HepG2 (cell line): ENCODE results near the gene PDGFA. TPM values are rescaled to one million over a fixed set of nuclear protein-coding genes. Genes with fewer than 3 reads are reported as not detected.
A peak's percentile ranks its signal among the peaks of the same experiment; 100 is the strongest.

Experiments
- ATAC-seq: fragments of 200-7000 bp; cut with Tn5 transposase; 3 replicates; pipeline ENCODE4 v1.9.1; 2020; ENCODE audit warnings: mild to moderate bottlenecking, moderate library complexity
- BruUV-seq: library from RNA; stranded (reverse); fragments of 400-500 nt; replicated peaks from 2 replicates; lab custom pipeline; 2021; lab: Mats Ljungman, UMichigan
- CTCF ChIA-PET: fragments of 300-600 bp; formaldehyde crosslinking; extraction: SDS; loops from one replicate; lab custom pipeline; 2021; ENCODE audit warnings: low total read pairs, inconsistent platforms, low intra/inter-chr PET ratio; lab: Yijun Ruan, JAX
- POLR2A ChIA-PET: fragments of 350-600 bp; sonication (Branson Sonifier 250); formaldehyde crosslinking; loops from one replicate; lab custom pipeline; 2020; ENCODE audit warnings: antibody characterized with exemption, inconsistent platforms; lab: Yijun Ruan, JAX
- DNase-seq: peaks from one replicate; pipeline ENCODE4 v3.0.0-alpha.2; 2015; ENCODE audit warnings: low spot score
- FAIRE-seq: peaks from 3 replicates; lab custom pipeline; 2011; peaks lifted over from hg19 to GRCh38; lab: Jason Lieb, UNC
- H2AFZ ChIP-seq: one replicate; pipeline ENCODE4 v1.6.1; 2011; ENCODE audit warnings: low read length, inconsistent platforms
- H3K27ac ChIP-seq: fragments of 300-600 bp; 3 replicates; pipeline ENCODE4 v1.8.0; 2011; ENCODE audit warnings: mixed run types, mild to moderate bottlenecking, mixed read lengths, low read length, inconsistent platforms; ENCODE audit not compliant: insufficient read depth; ENCODE audit errors: extremely low read length
- H3K27me3 ChIP-seq, 2 experiments: fragments of 200-600 bp in 1 of 2; 2 replicates in 1 of 2; 3 replicates in 1 of 2; pipeline versions ENCODE4 v1.6.0 to v1.8.0; 2011; ENCODE audit warnings: low read length in 2 of 2, mild to moderate bottlenecking in 2 of 2, moderate library complexity in 2 of 2, inconsistent platforms in 1 of 2; ENCODE audit not compliant: insufficient read depth in 2 of 2, control insufficient read depth in 1 of 2
- H3K36me3 ChIP-seq, 2 experiments: fragments of 200-600 bp in 1 of 2; replicated peaks in 1 of 2; 2 replicates in 1 of 2; 3 replicates in 1 of 2; pipeline versions ENCODE4 v1.5.1 to v1.8.0; 2011; ENCODE audit warnings: low read length in 2 of 2, inconsistent platforms in 1 of 2; ENCODE audit not compliant: insufficient read depth in 2 of 2, control insufficient read depth in 1 of 2
- H3K4me1 ChIP-seq: 2 replicates; pipeline ENCODE4 v1.5.1; 2012; ENCODE audit warnings: low read length, inconsistent platforms; ENCODE audit not compliant: insufficient read depth
- H3K4me2 ChIP-seq: 2 replicates; pipeline ENCODE4 v1.6.0; 2011; ENCODE audit warnings: low read depth, low read length, inconsistent platforms
- H3K4me3 ChIP-seq, 3 experiments: fragments of 200-600 bp in 1 of 3; sonication (generic), shearing (Covaris generic) in 1 of 3; replicated peaks in 1 of 3; 2 replicates each; pipeline ENCODE4 v1.5.1; 2011 to 2016; ENCODE audit warnings: low read length in 3 of 3, inconsistent platforms in 2 of 3, low read depth in 2 of 3, mild to moderate bottlenecking in 2 of 3, control low read depth in 1 of 3, mixed read lengths in 1 of 3; ENCODE audit not compliant: insufficient read depth in 1 of 3
- H3K79me2 ChIP-seq: one replicate; pipeline ENCODE4 v1.6.1; 2011; ENCODE audit warnings: low read length, inconsistent platforms; ENCODE audit not compliant: insufficient read depth
- H3K9ac ChIP-seq: 2 replicates; pipeline ENCODE4 v1.6.0; 2011; ENCODE audit warnings: mild to moderate bottlenecking, low read depth, low read length, inconsistent platforms; ENCODE audit not compliant: insufficient read depth
- H3K9me3 ChIP-seq: 2 replicates; pipeline ENCODE4 v1.5.1; 2012; ENCODE audit warnings: mild to moderate bottlenecking, low read length
- H4K20me1 ChIP-seq: 2 replicates; pipeline ENCODE4 v1.6.0; 2011; ENCODE audit warnings: inconsistent platforms, mild to moderate bottlenecking, low read length, moderate library complexity; ENCODE audit not compliant: insufficient read depth
- CAMTA2 ChIP-seq: sonication (generic); formaldehyde crosslinking; IDR thresholded peaks from 2 replicates; pipeline ENCODE4 v1.4.0; 2020; ENCODE audit warnings: mild to moderate bottlenecking, missing genetic modification reagents, borderline replicate concordance
- KAT8 ChIP-seq: IDR thresholded peaks from 2 replicates; pipeline ENCODE4 v1.6.1; 2016; ENCODE audit warnings: missing genetic modification reagents, missing compliant biosample characterization
- REL ChIP-seq: sonication (generic); formaldehyde crosslinking; conservative IDR thresholded peaks from 2 replicates; pipeline ENCODE4 v1.8.0; 2022; ENCODE audit warnings: mild to moderate bottlenecking, missing genetic modification reagents, moderate library complexity
- TCF7 ChIP-seq: sonication (generic); IDR thresholded peaks from 2 replicates; pipeline ENCODE4 v1.6.1; 2016; ENCODE audit warnings: antibody characterized with exemption, low read depth
- YEATS2 ChIP-seq: sonication (generic); formaldehyde crosslinking; IDR thresholded peaks from 2 replicates; pipeline ENCODE4 v1.4.0; 2020; ENCODE audit warnings: missing genetic modification reagents, borderline replicate concordance
- ZBTB8A ChIP-seq: sonication (generic); formaldehyde crosslinking; IDR thresholded peaks from 2 replicates; pipeline ENCODE4 v1.4.0; 2020; ENCODE audit warnings: mild to moderate bottlenecking, low read depth, missing genetic modification reagents, borderline replicate concordance
- ZNF446 ChIP-seq: sonication (generic); formaldehyde crosslinking; IDR thresholded peaks from 2 replicates; pipeline ENCODE4 v1.5.0; 2020; ENCODE audit warnings: mild to moderate bottlenecking, missing genetic modification reagents
- WGBS: methylation state at CpG from one replicate; pipeline ENCODE4 v1.1.6; 2017; ENCODE audit warnings: low lambda C conversion rate; 5-methylcytosine and 5-hydroxymethylcytosine counted together
- in situ Hi-C: cut with HindIII; loops from 2 replicates; pipeline ENCODE4 v1.10.0; 2017; ENCODE audit warnings: low pct_unique_long_range_greater_than_20kb; ENCODE audit not compliant: extremely low pct_ligation_motif_present
- intact Hi-C: fragments of 100-400 bp; cut with micrococcal nuclease; formaldehyde crosslinking; loops from one replicate; pipeline ENCODE4 v1.10.0; 2022; ENCODE audit not compliant: unreplicated experiment
- polyA plus RNA-seq, 8 experiments: library from polyadenylated mRNA; depleted of rRNA in 3 of 8; stranded (reverse) in 7 of 8; unstranded in 1 of 8; fragments of >200 nt; fragmentation: Illumina TruSeq in 4 of 8; extraction: Trizol in 4 of 8; gene quantifications; 2 replicates each; pipeline versions ENCODE4 v1.2.1 to v1.2.3, GENCODE V29; 2011 to 2016; ENCODE audit warnings: low read depth in 4 of 8, missing spikeins in 1 of 8, mixed read lengths in 1 of 8; ENCODE audit not compliant: insufficient read depth in 1 of 8
- total RNA-seq, 5 experiments: library from RNA; depleted of rRNA; stranded (reverse); fragments of >200 nt; fragmentation: Illumina TruSeq; extraction: Trizol; gene quantifications; 2 replicates each; pipeline ENCODE4 v1.2.3, GENCODE V29; 2016; ENCODE audit warnings: low read depth in 1 of 5
- TF ChIP-seq, protein P1 (sequence below): sonication (generic); formaldehyde crosslinking; IDR thresholded peaks from 2 replicates; pipeline ENCODE4 v1.5.0; 2020; ENCODE audit warnings: mild to moderate bottlenecking, missing genetic modification reagents, borderline replicate concordance

PDGFA gene
- total and polyA plus RNA-seq, 2 of the 13 experiments (the other 11 are each of a cell fraction or from before 2014, with no cell fraction given) = 1.5 to 3.4 TPM

DNA sequence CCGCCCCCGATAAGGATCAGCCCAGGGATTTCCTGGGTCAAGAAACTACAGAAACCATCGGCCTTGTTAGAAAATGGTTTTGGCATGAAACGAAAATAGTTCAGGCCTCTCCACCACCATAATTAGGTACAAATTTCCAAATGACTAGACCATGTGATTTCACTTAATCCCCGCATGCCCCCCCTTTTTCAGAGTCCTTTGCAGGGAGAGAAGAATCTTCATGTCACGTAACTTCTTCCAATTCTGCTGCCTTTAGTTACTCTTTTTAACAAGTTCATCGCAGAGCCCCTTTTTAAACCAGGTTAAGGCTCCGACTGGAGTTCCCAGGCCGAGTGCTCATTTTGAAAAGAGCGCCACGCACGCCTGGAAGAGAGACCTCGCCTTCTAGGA lies 3.4 kb downstream of the PDGFA start:
- no TSS peak for BruUV-seq
- TF ChIP-seq ZBTB8A (CRISPR knock-in tag) (no peak), TCF7 (no peak), CAMTA2 (no peak), YEATS2 (CRISPR knock-in tag) (no peak), KAT8 (CRISPR knock-in tag) (no peak), REL (CRISPR knock-in tag) (no peak), ZNF446 (CRISPR knock-in tag) (no peak)
- TF ChIP-seq, protein P1, sequence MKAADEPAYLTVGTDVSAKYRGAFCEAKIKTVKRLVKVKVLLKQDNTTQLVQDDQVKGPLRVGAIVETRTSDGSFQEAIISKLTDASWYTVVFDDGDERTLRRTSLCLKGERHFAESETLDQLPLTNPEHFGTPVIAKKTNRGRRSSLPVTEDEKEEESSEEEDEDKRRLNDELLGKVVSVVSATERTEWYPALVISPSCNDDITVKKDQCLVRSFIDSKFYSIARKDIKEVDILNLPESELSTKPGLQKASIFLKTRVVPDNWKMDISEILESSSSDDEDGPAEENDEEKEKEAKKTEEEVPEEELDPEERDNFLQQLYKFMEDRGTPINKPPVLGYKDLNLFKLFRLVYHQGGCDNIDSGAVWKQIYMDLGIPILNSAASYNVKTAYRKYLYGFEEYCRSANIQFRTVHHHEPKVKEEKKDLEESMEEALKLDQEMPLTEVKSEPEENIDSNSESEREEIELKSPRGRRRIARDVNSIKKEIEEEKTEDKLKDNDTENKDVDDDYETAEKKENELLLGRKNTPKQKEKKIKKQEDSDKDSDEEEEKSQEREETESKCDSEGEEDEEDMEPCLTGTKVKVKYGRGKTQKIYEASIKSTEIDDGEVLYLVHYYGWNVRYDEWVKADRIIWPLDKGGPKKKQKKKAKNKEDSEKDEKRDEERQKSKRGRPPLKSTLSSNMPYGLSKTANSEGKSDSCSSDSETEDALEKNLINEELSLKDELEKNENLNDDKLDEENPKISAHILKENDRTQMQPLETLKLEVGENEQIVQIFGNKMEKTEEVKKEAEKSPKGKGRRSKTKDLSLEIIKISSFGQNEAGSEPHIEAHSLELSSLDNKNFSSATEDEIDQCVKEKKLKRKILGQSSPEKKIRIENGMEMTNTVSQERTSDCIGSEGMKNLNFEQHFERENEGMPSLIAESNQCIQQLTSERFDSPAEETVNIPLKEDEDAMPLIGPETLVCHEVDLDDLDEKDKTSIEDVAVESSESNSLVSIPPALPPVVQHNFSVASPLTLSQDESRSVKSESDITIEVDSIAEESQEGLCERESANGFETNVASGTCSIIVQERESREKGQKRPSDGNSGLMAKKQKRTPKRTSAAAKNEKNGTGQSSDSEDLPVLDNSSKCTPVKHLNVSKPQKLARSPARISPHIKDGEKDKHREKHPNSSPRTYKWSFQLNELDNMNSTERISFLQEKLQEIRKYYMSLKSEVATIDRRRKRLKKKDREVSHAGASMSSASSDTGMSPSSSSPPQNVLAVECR (CRISPR knock-in tag) = no peak
- H4K20me1 ChIP-seq = no peaks in the 10 kb centered on the region
- no peak overlapping the region for H2AFZ ChIP-seq
- in situ Hi-C loops = no loop called here
- H3K79me2 ChIP-seq = peaks cover 2% of the 10 kb centered on the region
- H3K4me3 ChIP-seq = no peak overlapping the region
- CTCF ChIA-PET = no interaction called here
- POLR2A ChIA-PET = no interaction called here
- H3K27me3 ChIP-seq = peaks cover 7 to 33% of the 10 kb centered on the region in 2 experiments; a peak in 4 of 5 replicates
- H3K4me1 ChIP-seq = no peaks in the 10 kb centered on the region
- FAIRE-seq = no peak
- H3K9ac ChIP-seq = no peak overlapping the region
- no peak for ATAC-seq
- no peaks in the 10 kb centered on the region for H3K36me3 ChIP-seq
- WGBS = 81% methylated on average over 13 of the region's 13 CpGs
- H3K9me3 ChIP-seq = no peaks in the 10 kb centered on the region
- H3K27ac ChIP-seq = no peak overlapping the region
- DNase-seq = no peak
- intact Hi-C loops = loop anchor here (5.0 kb wide), 1 partner anchor 184 kb away; no protein-coding TSS in a partner anchor
- peak overlapping the region; percentile 23; the same call in 1 of the 2 replicates for H3K4me2 ChIP-seq
